ENCODE data around the gene TMPRSS3.

The TMPRSS3 gene

GRCh38 chr21:42401154-42401553 is 5.3 kb upstream of the TMPRSS3 start:
- CTCF ChIA-PET, result interaction anchor here (0.6 to 1.2 kb wide), 2 partner anchors 92 to 284 kb away, joined by 3 to 4 read pairs; no protein-coding TSS in a partner anchor

GRCh38 chr21:42400525-42400924 is 4.7 kb upstream of the TMPRSS3 start:
- no peak overlapping the region for H3K4me3 ChIP-seq (ENCODE audit: low read depth, low read length)
- no peak overlapping the region for H3K27ac ChIP-seq (ENCODE audit: extremely low read depth, low read depth, low read length)
- TF ChIP-seq ZFP37 (tag by site-specific recombination; IDR thresholded peaks at IDR 0.05) (no peak), ZNF184 (tag by site-specific recombination; IDR thresholded peaks at IDR 0.05) (no peak), PRDM10 (tag by site-specific recombination; IDR thresholded peaks at IDR 0.05) (peak; percentile 42)
- no peaks in the 10 kb centered on the region for H3K4me1 ChIP-seq (ENCODE audit: control insufficient read depth, insufficient read depth, low read length)
- ChIA-PET CTCF (interaction anchor here (0.6 kb wide), 1 partner anchor 283 kb away, joined by 3 read pairs; no protein-coding TSS in a partner anchor), POLR2A (interaction anchor here (0.7 kb wide), 1 partner anchor 142 kb away, joined by 3 read pairs; no protein-coding TSS in a partner anchor)
- H3K9me3 ChIP-seq (ENCODE audit: control insufficient read depth, insufficient read depth, low read depth, low read length), result no peaks in the 10 kb centered on the region
- H3K36me3 ChIP-seq (ENCODE audit: control insufficient read depth in 2 of 2, insufficient read depth in 1 of 2, low read length in 2 of 2), result no peaks in the 10 kb centered on the region

More at GRCh38 chr21:42401154-42401553, 5.3 kb upstream of the TMPRSS3 start:
- no peak overlapping the region for H3K4me3 ChIP-seq (ENCODE audit: low read depth, low read length)
- H3K27ac ChIP-seq (ENCODE audit: extremely low read depth, low read depth, low read length), result no peak overlapping the region
- H3K36me3 ChIP-seq (ENCODE audit: control insufficient read depth in 2 of 2, insufficient read depth in 1 of 2, low read length in 2 of 2), result no peaks in the 10 kb centered on the region
- H3K4me1 ChIP-seq (ENCODE audit: control insufficient read depth, insufficient read depth, low read length), result no peaks in the 10 kb centered on the region
- POLR2A ChIA-PET, result interaction anchor here (0.7 kb wide), 1 partner anchor 142 kb away, joined by 3 read pairs; no protein-coding TSS in a partner anchor
- no peaks in the 10 kb centered on the region for H3K9me3 ChIP-seq (ENCODE audit: control insufficient read depth, insufficient read depth, low read depth, low read length)
- 0 out of 2 replicates have a peak, but pooled peaks have one; percentile 29 for TF ChIP-seq ZBTB21 (tag by site-specific recombination; IDR thresholded peaks at IDR 0.05)
- no peak for TF ChIP-seq ZNF248 (tag by site-specific recombination; IDR thresholded peaks at IDR 0.05)

- no peak overlapping the region for H3K4me3 ChIP-seq (ENCODE audit: low read depth, low read length)
- ChIA-PET POLR2A (no interaction called here), CTCF (interaction anchor here (0.8 to 1.7 kb wide), 2 partner anchors 17 to 61 kb away, joined by 4 to 7 read pairs; no protein-coding TSS in a partner anchor)
- no peak for TF ChIP-seq ZNF510 (tag by site-specific recombination; IDR thresholded peaks at IDR 0.05; ENCODE audit: insufficient replicate concordance)
- no peak for TF ChIP-seq ZSCAN5A (tag by site-specific recombination; IDR thresholded peaks at IDR 0.05)
- TF ChIP-seq ZNF175 (tag by site-specific recombination; IDR thresholded peaks at IDR 0.05), result no peak
- no peak for TF ChIP-seq ZNF843 (tag by site-specific recombination; IDR thresholded peaks at IDR 0.05)
- TF ChIP-seq TCF7L2 (IDR thresholded peaks at IDR 0.05; ENCODE audit: borderline replicate concordance, low read depth, low read length), result no peak
- H3K4me1 ChIP-seq (ENCODE audit: control insufficient read depth, insufficient read depth, low read length), result no peaks in the 10 kb centered on the region
- H3K27ac ChIP-seq (ENCODE audit: extremely low read depth, low read depth, low read length), result no peak overlapping the region
- H3K9me3 ChIP-seq (ENCODE audit: control insufficient read depth, insufficient read depth, low read depth, low read length), result no peaks in the 10 kb centered on the region
- no peaks in the 10 kb centered on the region for H3K36me3 ChIP-seq (ENCODE audit: control insufficient read depth in 2 of 2, insufficient read depth in 1 of 2, low read length in 2 of 2)
These were observed 2.7 kb upstream of the TMPRSS3 start for GRCh38 chr21:42398436-42399028.

GRCh38 chr21:42397746-42398394 is 2.0 kb upstream of the TMPRSS3 start:
- ChIA-PET POLR2A (no interaction called here), CTCF (interaction anchor here (1.7 kb wide), 1 partner anchor 16 kb away, joined by 7 read pairs; no protein-coding TSS in a partner anchor)
- Histone ChIP-seq H3K4me1 (ENCODE audit: control insufficient read depth, insufficient read depth, low read length) (no peaks in the 10 kb centered on the region), H3K27ac (ENCODE audit: extremely low read depth, low read depth, low read length) (no peak overlapping the region), H3K9me3 (ENCODE audit: control insufficient read depth, insufficient read depth, low read depth, low read length) (no peaks in the 10 kb centered on the region), H3K4me3 (ENCODE audit: low read depth, low read length) (no peak overlapping the region), H3K36me3 (ENCODE audit: control insufficient read depth in 2 of 2, insufficient read depth in 1 of 2, low read length in 2 of 2) (no peaks in the 10 kb centered on the region)
- TF ChIP-seq ZNF621 (tag by site-specific recombination; IDR thresholded peaks at IDR 0.05) (no peak), KLF8 (tag by site-specific recombination; IDR thresholded peaks at IDR 0.05) (no peak), HOXA7 (CRISPR knock-in tag; IDR thresholded peaks at IDR 0.05; ENCODE audit: borderline replicate concordance) (no peak), ZNF645 (tag by site-specific recombination; IDR thresholded peaks at IDR 0.05) (no peak), AEBP2 (tag by site-specific recombination; IDR thresholded peaks at IDR 0.05; ENCODE audit: borderline replicate concordance) (no peak), ZNF501 (tag by site-specific recombination; IDR thresholded peaks at IDR 0.05) (no peak), ZNF324 (tag by site-specific recombination; IDR thresholded peaks at IDR 0.05) (no peak)
